HG03558 (cell line): ENCODE data around the gene CARS2.
"Not testable (repeated sequence)": the region's sequence is repeated elsewhere in the genome, so short reads cannot be mapped to it uniquely, and the experiment has no call there.

Source experiments
- ATAC-seq: cut with Tn5 transposase; IDR thresholded peaks from one replicate; pipeline ENCODE4 v1.9.1; 2021; ENCODE audit warnings: moderate number of reproducible peaks; ENCODE audit not compliant: unreplicated experiment; ENCODE audit errors: extremely low read depth

Gene CARS2

DNA sequence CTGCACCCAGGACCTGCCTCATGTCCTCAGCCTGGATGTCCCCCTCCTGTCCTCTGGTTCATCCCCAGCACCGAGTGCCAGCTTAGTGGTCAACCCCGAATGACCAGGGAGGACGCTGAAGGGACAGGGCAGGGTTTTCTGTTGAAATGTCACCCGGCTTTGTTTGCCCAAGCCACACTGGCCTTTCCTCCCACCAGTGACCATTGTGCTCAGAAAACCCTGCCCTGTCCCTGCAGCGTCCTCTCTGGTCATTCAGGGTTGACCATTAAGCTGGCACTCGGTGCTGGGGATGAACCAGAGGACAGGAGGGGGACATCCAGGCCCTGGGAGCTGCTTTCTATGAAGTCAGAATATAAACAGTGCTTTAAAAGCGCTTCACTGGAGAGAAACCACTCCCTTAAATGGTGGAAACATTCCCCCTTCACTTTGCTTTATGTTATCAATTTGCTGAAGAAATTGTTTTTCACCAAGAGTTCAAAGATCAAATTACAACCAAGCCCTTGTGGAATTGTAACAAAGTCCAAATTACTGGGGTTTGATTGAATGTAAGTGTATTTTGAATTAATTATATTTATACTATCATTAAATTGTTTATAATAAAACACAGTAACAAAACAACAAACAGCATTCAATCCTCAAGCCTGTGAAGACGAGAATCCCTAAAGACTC is 21.4 kb downstream of the CARS2 start:
- ATAC-seq: no peak

- ATAC-seq: no peak
Measured at GRCh38 chr13:110683921-110684320, 22.0 kb downstream of the CARS2 start.

- no peak for ATAC-seq
Measured at GRCh38 chr13:110683203-110683883, 22.6 kb downstream of the CARS2 start.

GRCh38 chr13:110682746-110683145 is 23.2 kb downstream of the CARS2 start:
- no peak for ATAC-seq

DNA sequence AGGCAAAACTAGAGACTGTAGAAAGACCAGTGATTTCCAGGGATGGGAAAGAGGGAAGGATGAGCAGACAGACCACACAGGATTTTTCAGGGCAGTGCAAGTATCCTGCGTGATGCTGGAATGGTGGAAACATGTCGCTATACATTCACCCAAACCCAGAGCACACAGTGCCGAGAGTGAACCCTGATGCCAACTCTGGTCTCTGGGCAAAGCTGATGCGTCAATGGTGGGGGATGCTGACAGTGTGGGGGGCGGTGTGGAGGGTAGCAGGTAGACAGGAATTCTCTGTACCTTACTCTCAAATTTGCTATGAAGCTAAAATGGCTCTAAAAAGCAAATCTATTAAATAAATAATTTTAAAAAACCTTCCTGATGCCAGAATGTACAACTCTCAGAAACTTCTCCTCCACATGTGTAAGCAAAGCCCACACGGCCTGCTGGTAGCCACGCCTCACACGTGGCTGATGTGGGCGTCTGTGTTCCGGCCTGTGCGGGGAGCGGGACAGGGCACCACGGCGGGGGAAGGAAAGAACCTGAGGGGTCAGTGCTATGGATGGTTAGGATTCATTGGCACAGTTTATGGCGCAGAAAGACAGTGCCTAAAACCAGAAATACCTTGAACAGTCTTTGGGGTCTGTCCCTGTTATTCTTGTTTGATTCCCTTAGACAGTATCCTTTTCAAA is 23.9 kb downstream of the CARS2 start:
- no peak for ATAC-seq

GRCh38 chr13:110680852-110681251 is 25.1 kb downstream of the CARS2 start:
- ATAC-seq: no peak

- no peak for ATAC-seq
Measured at GRCh38 chr13:110677731-110678545, 28.0 kb downstream of the CARS2 start.

DNA sequence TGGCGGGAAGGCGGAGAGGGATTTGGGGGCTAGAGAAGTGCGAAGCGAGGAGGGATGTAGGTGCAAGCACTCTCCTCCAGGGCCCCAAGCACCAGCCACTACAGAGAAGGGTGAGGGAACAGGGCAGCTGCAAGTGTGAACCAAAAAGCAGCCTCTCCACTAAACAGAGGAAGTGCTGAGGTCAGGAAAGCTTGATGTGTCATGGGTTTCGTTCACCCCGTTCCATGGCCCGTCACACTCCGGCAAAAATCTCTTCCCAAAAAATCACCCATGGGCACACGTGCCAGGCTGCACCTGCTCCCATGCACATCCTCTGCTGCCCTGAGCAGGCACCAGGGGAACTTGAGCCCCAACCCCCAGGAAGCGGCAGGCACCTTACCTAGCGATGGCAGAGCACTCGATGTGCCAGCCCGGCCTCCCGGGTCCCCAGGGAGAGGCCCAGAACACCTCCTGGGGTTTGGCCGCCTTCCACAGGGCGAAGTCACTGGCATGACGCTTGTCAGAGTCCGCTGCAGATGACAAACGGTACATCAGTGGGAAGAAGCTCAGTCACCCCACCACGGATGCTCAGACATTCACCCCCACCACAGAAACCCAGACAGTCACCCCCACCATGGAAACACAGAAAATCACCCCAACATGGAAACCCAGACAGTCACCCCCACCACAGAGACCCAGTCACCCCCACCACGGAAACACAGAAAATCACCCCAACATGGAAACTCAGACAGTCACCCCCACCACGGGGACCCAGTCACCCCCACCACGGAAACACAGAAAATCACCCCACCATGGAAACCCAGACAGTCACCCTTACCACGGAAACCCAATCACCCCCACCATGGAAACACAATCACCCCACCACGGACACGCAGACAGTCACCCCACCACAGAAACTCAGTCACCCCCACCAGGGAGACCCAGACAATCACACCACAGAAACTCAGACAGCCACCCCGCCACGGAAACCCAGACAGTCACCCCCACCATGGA is 29.0 kb downstream of the CARS2 start:
- ATAC-seq: peak; percentile 48

- ATAC-seq: not testable (repeated sequence)
Measured at GRCh38 chr13:110669814-110670213, 36.1 kb downstream of the CARS2 start.

GRCh38 chr13:110669036-110669435 is 36.9 kb downstream of the CARS2 start:
- ATAC-seq: no peak

DNA sequence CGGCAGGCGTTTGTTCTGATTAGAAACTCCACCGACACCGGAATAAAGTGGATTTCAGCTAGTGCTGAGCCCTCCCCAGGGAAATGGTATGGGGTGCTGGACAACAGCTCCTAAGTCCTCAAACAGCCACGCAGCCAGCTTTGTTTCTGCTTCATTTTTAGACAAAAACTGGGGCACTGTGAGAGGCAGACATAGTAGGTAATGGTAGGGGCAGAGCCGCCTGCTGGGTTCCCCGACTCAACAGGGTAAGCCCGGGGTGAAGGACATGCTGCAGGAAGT is 39.7 kb downstream of the CARS2 start:
- no peak for ATAC-seq

GRCh38 chr13:110665491-110666254 is 40.2 kb downstream of the CARS2 start:
- no peak for ATAC-seq

DNA sequence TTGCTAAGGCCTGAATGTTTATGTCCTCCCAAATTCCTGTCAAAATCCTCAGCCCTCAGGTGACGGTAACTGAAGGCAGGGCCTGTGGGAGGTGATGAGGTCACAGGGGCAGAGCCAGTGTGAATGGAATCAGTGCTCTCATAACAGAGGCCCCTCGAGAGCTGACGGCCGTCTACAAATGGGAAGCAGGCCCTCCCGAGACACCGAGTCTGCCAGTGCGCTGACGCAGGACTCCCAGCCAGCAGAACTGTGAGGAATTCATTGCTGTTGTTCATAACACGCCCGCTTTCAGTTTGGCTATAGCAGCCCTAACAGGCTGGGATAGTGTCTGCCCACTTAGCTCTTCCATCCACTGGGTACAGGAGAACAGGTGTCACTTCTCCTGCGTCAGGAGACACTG is 41.2 kb downstream of the CARS2 start:
- ATAC-seq: no peak

- no peak for ATAC-seq
Measured at GRCh38 chr13:110664041-110664440, 41.9 kb downstream of the CARS2 start.

DNA sequence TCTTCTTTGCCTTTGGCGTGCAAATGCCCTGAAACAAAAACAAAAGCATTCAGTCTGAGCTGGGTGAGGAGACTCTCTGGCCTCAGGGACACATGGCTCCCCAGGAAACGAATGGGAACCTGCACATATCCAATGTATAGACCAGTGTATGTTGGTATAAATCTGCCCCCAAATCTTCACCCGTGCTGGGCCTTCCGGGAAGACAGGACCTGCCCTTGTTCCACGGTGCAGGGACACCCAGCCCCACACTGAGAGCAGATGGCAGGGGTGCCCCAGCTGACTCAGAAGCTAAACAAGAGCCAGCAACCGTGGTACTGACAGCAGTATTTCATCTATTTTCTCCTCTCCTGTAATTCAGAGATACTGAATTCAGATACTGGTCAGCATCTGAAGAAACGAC is 42.4 kb downstream of the CARS2 start:
- ATAC-seq: no peak

DNA sequence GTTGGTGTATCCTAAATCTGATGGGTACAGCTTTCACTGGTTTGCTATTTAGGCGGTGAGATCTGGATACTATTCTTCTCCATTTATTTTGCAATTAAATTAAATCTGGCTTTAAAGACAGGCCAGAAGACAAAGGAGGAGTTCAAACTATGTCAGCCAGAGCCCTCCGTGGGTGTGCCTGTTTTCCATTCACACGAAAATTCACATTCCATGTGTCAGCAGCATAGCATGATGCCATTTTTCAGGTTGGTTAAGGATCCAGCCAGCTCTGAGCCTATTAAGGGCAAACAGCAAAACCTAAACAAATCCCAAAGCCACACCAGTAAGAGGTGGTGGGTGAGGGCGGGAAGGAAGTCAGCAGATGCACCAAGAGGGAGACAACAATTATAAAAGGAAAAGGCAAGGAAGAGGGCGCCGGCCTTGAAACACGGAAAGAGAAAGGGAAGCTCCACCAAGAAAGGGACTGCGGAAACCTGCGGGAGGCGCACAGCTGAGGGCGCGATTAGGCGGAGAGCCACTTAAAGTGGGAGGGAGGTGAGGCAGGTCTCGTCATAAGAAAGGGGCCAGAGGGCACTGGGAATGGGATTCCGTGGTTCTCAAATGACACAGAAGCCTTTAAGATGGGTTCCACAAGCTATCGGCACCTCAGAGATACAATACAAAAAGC is 43.0 kb downstream of the CARS2 start:
- ATAC-seq: no peak

DNA sequence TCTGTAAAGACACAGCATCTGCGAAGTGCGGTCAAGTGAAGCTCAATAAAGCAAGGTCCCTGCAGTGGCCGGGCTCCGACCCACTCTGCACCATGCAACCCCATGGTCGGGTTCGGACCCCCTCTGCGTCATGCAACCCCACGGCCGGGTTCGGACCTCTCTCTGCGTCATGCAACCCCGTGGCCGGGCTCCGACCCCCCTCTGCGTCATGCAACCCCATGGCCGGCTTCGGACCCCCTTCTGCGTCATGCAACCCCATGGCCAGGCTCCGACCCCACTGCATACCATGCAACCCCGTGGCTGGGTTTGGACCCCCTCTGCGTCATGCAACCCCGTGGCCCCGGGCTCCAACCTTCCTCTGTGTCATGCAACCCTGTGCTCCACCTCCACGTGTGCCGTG is 43.8 kb downstream of the CARS2 start:
- ATAC-seq: no peak

DNA sequence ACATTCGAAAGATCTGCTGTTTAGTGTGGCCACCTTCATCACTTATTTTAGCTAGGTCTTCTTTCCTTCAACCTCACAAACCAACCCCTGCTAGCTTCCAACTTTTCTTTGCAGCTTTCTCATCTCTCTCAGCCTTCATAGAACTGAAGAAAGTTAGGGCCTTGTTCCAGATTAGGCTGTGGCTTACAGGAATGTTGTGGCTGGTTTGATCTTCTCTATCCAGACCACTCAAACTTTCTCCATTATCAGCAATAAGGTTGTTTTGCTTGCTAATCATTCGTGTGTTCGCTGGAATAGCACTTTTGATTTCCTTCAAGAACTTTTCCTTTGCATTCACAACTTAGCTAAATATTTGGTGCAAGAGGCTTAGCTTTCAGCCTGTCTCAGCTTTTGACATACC is 44.7 kb downstream of the CARS2 start:
- ATAC-seq: no peak
